K562 (cell line): Measurements from ENCODE around the gene LGALS12. TPM values are rescaled to one million over a fixed set of nuclear protein-coding genes. Genes with fewer than 3 reads are reported as not detected.

Experiments used
- ATAC-seq: fragments of 200-7000 bp; cut with Tn5 transposase; 3 replicates; pipeline ENCODE4 v1.9.1; 2020; ENCODE audit warnings: moderate library complexity
- BruUV-seq: library from RNA; stranded (reverse); fragments of 400-500 nt; replicated peaks from 2 replicates; lab custom pipeline; 2021; lab: Mats Ljungman, UMichigan
- CTCF ChIA-PET: fragments of 300-600 bp; formaldehyde crosslinking; extraction: SDS; loops from one replicate; lab custom pipeline; 2021; ENCODE audit warnings: low intra/inter-chr PET ratio; lab: Yijun Ruan, JAX
- POLR2A ChIA-PET: fragments of 300-600, 350-650 bp; sonication (Branson Sonifier 250); formaldehyde crosslinking; extraction: SDS; loops from one replicate; lab custom pipeline; 2021; ENCODE audit warnings: antibody characterized with exemption, inconsistent platforms; lab: Yijun Ruan, JAX
- DNase-seq, 4 experiments: peaks; one replicate each; pipeline versions ENCODE4 v3.0.0 to v3.0.0-alpha.2; 2011 to 2018; ENCODE audit warnings: low spot score in 3 of 4, mixed read lengths in 3 of 4; ENCODE audit errors: extremely low read depth in 1 of 4
- FAIRE-seq: peaks from 2 replicates; lab custom pipeline; 2011; peaks lifted over from hg19 to GRCh38; lab: Jason Lieb, UNC
- H2AFZ ChIP-seq: 2 replicates; pipeline ENCODE4 v1.6.0; 2011; ENCODE audit warnings: low read depth, low read length, control low read depth, inconsistent platforms
- H3K27ac ChIP-seq: fragments of 200-600 bp; 3 replicates; pipeline ENCODE4 v1.8.0; 2011; ENCODE audit warnings: low read depth, mild to moderate bottlenecking, control low read depth, inconsistent platforms, low read length, moderate library complexity, mixed read lengths; ENCODE audit errors: extremely low read depth
- H3K27me3 ChIP-seq, 2 experiments: fragments of 300-600 bp in 1 of 2; 2 replicates in 1 of 2; 3 replicates in 1 of 2; pipeline versions ENCODE4 v1.6.0 to v1.8.0; 2011; ENCODE audit warnings: inconsistent platforms in 2 of 2, low read length in 2 of 2, mild to moderate bottlenecking in 1 of 2, mixed read lengths in 1 of 2, moderate library complexity in 1 of 2; ENCODE audit not compliant: control insufficient read depth in 2 of 2, insufficient read depth in 2 of 2
- H3K36me3 ChIP-seq: fragments of 300-600 bp; 3 replicates; pipeline ENCODE4 v1.8.0; 2011; ENCODE audit warnings: mild to moderate bottlenecking, low read length, inconsistent platforms; ENCODE audit not compliant: control insufficient read depth, insufficient read depth
- H3K4me1 ChIP-seq, 2 experiments: fragments of 200-600 bp in 1 of 2; replicated peaks in 1 of 2; 2 replicates in 1 of 2; 3 replicates in 1 of 2; pipeline versions ENCODE4 v1.5.1 to v1.8.0; 2011; ENCODE audit warnings: inconsistent platforms in 2 of 2, low read length in 2 of 2, mild to moderate bottlenecking in 1 of 2, mixed read lengths in 1 of 2, moderate library complexity in 1 of 2; ENCODE audit not compliant: control insufficient read depth in 2 of 2, insufficient read depth in 2 of 2
- H3K4me2 ChIP-seq: 2 replicates; pipeline ENCODE4 v1.6.1; 2011; ENCODE audit warnings: low read length, control low read depth, inconsistent platforms, mixed read lengths; ENCODE audit not compliant: insufficient read depth
- H3K4me3 ChIP-seq: fragments of 200-600 bp; sonication (generic), shearing (Covaris generic); 2 replicates; pipeline ENCODE4 v1.5.1; 2016; ENCODE audit warnings: control low read depth, inconsistent platforms
- H3K79me2 ChIP-seq: fragments of 200-600 bp; 3 replicates; pipeline ENCODE4 v1.8.0; 2011; ENCODE audit warnings: low read length, inconsistent platforms; ENCODE audit not compliant: control insufficient read depth, insufficient read depth
- H3K9ac ChIP-seq, 2 experiments: 2 replicates each; pipeline versions ENCODE4 v1.6.0 to v1.6.1; 2011; ENCODE audit warnings: low read depth in 2 of 2, low read length in 2 of 2, control low read depth in 1 of 2, inconsistent platforms in 1 of 2, mild to moderate bottlenecking in 1 of 2, mixed read lengths in 1 of 2; ENCODE audit not compliant: insufficient read depth in 1 of 2
- H3K9me1 ChIP-seq: one replicate; pipeline ENCODE4 v1.6.0; 2011; ENCODE audit warnings: inconsistent platforms, mild to moderate bottlenecking, low read length, moderate library complexity; ENCODE audit not compliant: control insufficient read depth, insufficient read depth
- H3K9me3 ChIP-seq: replicated peaks from 2 replicates; pipeline ENCODE4 v1.5.1; 2011; ENCODE audit warnings: low read depth, low read length, inconsistent platforms; ENCODE audit not compliant: control insufficient read depth, insufficient read depth
- H4K20me1 ChIP-seq: replicated peaks from 2 replicates; pipeline ENCODE4 v1.6.1; 2011; ENCODE audit warnings: low read length, inconsistent platforms, mixed read lengths; ENCODE audit not compliant: control insufficient read depth, insufficient read depth
- GMEB1 ChIP-seq: fragments of 250-450 bp; sonication (Bioruptor Pico); IDR thresholded peaks from 2 replicates; pipeline ENCODE4 v1.4.0; 2020; ENCODE audit warnings: mild to moderate bottlenecking
- HINFP ChIP-seq: fragments of 450-650 bp; conservative IDR thresholded peaks from 2 replicates; pipeline ENCODE4 v1.6.1; 2016; ENCODE audit warnings: missing genetic modification characterization, low read depth, mild to moderate bottlenecking, control low read depth, missing compliant biosample characterization
- NCOA1 ChIP-seq: fragments of 450-650 bp; IDR thresholded peaks from 2 replicates; pipeline ENCODE4 v1.6.1; 2016; ENCODE audit warnings: low read depth
- NELFE ChIP-seq: IDR thresholded peaks from 2 replicates; pipeline ENCODE4 v1.6.1; 2011; ENCODE audit warnings: mild to moderate bottlenecking; ENCODE audit not compliant: insufficient read depth, insufficient read length
- NEUROD1 ChIP-seq: fragments of 150-350 bp; IDR thresholded peaks from 2 replicates; pipeline ENCODE4 v1.6.1; 2014; ENCODE audit warnings: borderline replicate concordance, low read length, low read depth; ENCODE audit not compliant: partially characterized antibody
- PTBP1 ChIP-seq: fragments of 200-400 bp; formaldehyde crosslinking; IDR thresholded peaks from 2 replicates; pipeline ENCODE4 v1.6.1; 2017; ENCODE audit warnings: low read depth, low read length
- SREBF2 ChIP-seq: sonication (generic); formaldehyde crosslinking; IDR thresholded peaks from 2 replicates; pipeline ENCODE4 v1.4.0; 2020; ENCODE audit warnings: mild to moderate bottlenecking, missing genetic modification reagents
- SUPT5H ChIP-seq: fragments of 450-650 bp; IDR thresholded peaks from 2 replicates; pipeline ENCODE4 v1.6.1; 2016
- TOE1 ChIP-seq, 2 experiments: fragments of 450-650 bp in 1 of 2; sonication (generic) in 1 of 2; formaldehyde crosslinking in 1 of 2; IDR thresholded peaks; 2 replicates each; pipeline versions ENCODE4 v1.7.1 to v1.8.0; 2016 to 2022; ENCODE audit warnings: borderline replicate concordance in 2 of 2, mild to moderate bottlenecking in 2 of 2, antibody characterized with exemption in 1 of 2, inconsistent platforms in 1 of 2, low read depth in 1 of 2, missing genetic modification reagents in 1 of 2, moderate library complexity in 1 of 2
- USF1 ChIP-seq: sonication (generic); formaldehyde crosslinking; IDR thresholded peaks from 2 replicates; pipeline ENCODE4 v1.9.0; 2022; ENCODE audit warnings: mild to moderate bottlenecking, missing genetic modification reagents
- USF2 ChIP-seq: sonication (generic); formaldehyde crosslinking; IDR thresholded peaks from 2 replicates; pipeline ENCODE4 v1.5.0; 2020; ENCODE audit warnings: missing genetic modification reagents
- ZNF384 ChIP-seq: IDR thresholded peaks from 2 replicates; pipeline ENCODE4 v1.6.1; 2012; ENCODE audit warnings: low read depth, low read length, improper control_type of control experiment
- WGBS: fragments of 100-300 bp; shearing (Covaris generic); methylation state at CpG from one replicate; pipeline ENCODE4 v1.1.6; 2016; ENCODE audit warnings: low coverage, mixed read lengths; ENCODE audit not compliant: insufficient coverage; ENCODE audit errors: missing lambda C conversion rate; 5-methylcytosine and 5-hydroxymethylcytosine counted together
- in situ Hi-C: fragments of 300-500 bp; cut with MboI; formaldehyde crosslinking; loops from 4 replicates; pipeline ENCODE4 v1.15.0; 2018; ENCODE audit warnings: inconsistent platforms, mixed read lengths
- intact Hi-C: fragments of 100-400 bp; cut with micrococcal nuclease; formaldehyde crosslinking; loops from 2 replicates; pipeline ENCODE4 v1.14.2; 2022
- polyA plus RNA-seq, 8 experiments: library from polyadenylated mRNA; depleted of rRNA in 4 of 8; stranded (reverse) in 5 of 8; unstranded in 3 of 8; fragments of >200 nt; fragmentation: Nextera tagmentation in 2 of 8; fragmentation: Illumina TruSeq in 1 of 8; extraction: Ambion mirVana in 2 of 8; extraction: Trizol in 1 of 8; gene quantifications; 2 replicates each; pipeline versions ENCODE4 v1.2.1 to v1.2.3, GENCODE V29; 2011 to 2014; ENCODE audit warnings: inconsistent platforms in 1 of 8, missing spikeins in 1 of 8
- total RNA-seq, 7 experiments: library from RNA; depleted of rRNA in 6 of 7; stranded (reverse); fragments of >200 nt in 6 of 7; fragmentation: Illumina TruSeq in 2 of 7; extraction: Trizol in 2 of 7; gene quantifications; 2 replicates each; pipeline versions ENCODE4 v1.2.1 to v1.2.3, GENCODE V29; 2011 to 2021; ENCODE audit warnings: low replicate concordance in 1 of 7
- TF ChIP-seq, protein P1 (sequence below): IDR thresholded peaks from 2 replicates; pipeline ENCODE4 v1.6.1; 2016; ENCODE audit warnings: missing genetic modification characterization, missing compliant biosample characterization

The LGALS12 gene
- total and polyA plus RNA-seq, 9 of the 15 experiments (the other 6 are each of a cell fraction or from before 2014, with no cell fraction given), result 0.66 to 8.0 (median 5.0) TPM

GRCh38 chr11:63564056-63564774 lies 58.3 kb downstream of the LGALS12 start:
- Histone ChIP-seq H3K9me1 (no peaks in the 10 kb centered on the region), H3K27me3 (no peaks in the 10 kb centered on the region), H3K27ac (no peak overlapping the region), H3K4me3 (no peak overlapping the region), H3K4me1 (peaks cover 24 to 43% of the 10 kb centered on the region in 2 experiments), H3K4me2 (no peak overlapping the region), H3K36me3 (no peaks in the 10 kb centered on the region), H3K79me2 (no peaks in the 10 kb centered on the region), H3K9me3 (no peaks in the 10 kb centered on the region), H2AFZ (0 out of 2 replicates have a peak overlapping the region, but pooled peaks have one; percentile 48), H4K20me1 (no peaks in the 10 kb centered on the region), H3K9ac (no peak overlapping the region)
- intact Hi-C loops (no loop called here), in situ Hi-C loops (no loop called here)
- ATAC-seq (no peak), FAIRE-seq (no peak), DNase-seq (no peak)
- BruUV-seq, result no TSS peak
- POLR2A ChIA-PET, result no interaction called here
- 35% methylated on average over 7 of the region's 7 CpGs for WGBS
- CTCF ChIA-PET, result no interaction called here
- TF ChIP-seq USF1, result peak; percentile 78
- TF ChIP-seq SUPT5H, result no peak
- TF ChIP-seq, protein P1, sequence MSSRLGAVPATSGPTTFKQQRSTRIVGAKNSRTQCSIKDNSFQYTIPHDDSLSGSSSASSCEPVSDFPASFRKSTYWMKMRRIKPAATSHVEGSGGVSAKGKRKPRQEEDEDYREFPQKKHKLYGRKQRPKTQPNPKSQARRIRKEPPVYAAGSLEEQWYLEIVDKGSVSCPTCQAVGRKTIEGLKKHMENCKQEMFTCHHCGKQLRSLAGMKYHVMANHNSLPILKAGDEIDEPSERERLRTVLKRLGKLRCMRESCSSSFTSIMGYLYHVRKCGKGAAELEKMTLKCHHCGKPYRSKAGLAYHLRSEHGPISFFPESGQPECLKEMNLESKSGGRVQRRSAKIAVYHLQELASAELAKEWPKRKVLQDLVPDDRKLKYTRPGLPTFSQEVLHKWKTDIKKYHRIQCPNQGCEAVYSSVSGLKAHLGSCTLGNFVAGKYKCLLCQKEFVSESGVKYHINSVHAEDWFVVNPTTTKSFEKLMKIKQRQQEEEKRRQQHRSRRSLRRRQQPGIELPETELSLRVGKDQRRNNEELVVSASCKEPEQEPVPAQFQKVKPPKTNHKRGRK (tag), result no peak
- no peak for TF ChIP-seq NEUROD1
- no peak for TF ChIP-seq GMEB1 (CRISPR knock-in tag)
- peak; percentile 82 for TF ChIP-seq USF2 (CRISPR knock-in tag)
- no peak for TF ChIP-seq HINFP (tag)
- no peak for TF ChIP-seq SREBF2 (CRISPR knock-in tag)
- peak; percentile 85 for TF ChIP-seq TOE1 (IDR thresholded peaks at IDR 0.05; ENCODE audit: borderline replicate concordance)
- no peak for TF ChIP-seq TOE1 (CRISPR knock-in tag; IDR thresholded peaks at IDR 0.05; ENCODE audit: borderline replicate concordance, low read depth)
- TF ChIP-seq NELFE, result no peak
- TF ChIP-seq PTBP1, result no peak
- no peak for TF ChIP-seq ZNF384
- no peak for TF ChIP-seq NCOA1
